ENCODE results near the gene LAPTM5. TPM values are rescaled to one million over a fixed set of nuclear protein-coding genes. Genes with fewer than 3 reads are reported as not detected.

LAPTM5 gene
- total RNA-seq, 1 experiment from 2014 or later = 0.15 TPM

DNA sequence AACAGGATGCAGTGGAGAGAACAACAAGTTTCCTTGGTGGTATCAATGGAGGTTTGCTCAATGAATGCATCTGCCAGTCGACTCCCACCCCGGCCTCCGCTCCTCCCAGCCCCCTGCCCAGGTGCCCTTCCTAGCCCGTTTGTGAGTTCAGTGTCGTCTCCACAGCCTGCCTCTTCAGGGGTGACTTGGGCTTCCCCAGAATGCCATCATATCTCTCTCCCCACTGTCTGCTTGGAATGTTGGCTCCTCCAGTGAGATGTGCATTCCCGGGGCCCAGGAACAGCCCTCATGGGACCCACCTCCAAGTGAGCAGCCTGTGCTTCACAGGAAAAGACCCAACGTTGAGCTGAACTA is 64.6 kb downstream of the LAPTM5 start:
- Histone ChIP-seq H3K9ac (ENCODE audit: extremely low read depth, insufficient read length, low read length) (no peak overlapping the region), H2BK5ac (ENCODE audit: insufficient read length, low read length) (no peak overlapping the region), H3K23me2 (ENCODE audit: insufficient read length, low read depth, low read length, poor library complexity, severe bottlenecking) (no peaks in the 10 kb centered on the region), H3K56ac (ENCODE audit: insufficient read length, low read depth, low read length) (no peak overlapping the region), H3K9me3 (ENCODE audit: control insufficient read depth, low read depth, low read length) (no peaks in the 10 kb centered on the region), H2BK20ac (ENCODE audit: low read depth, low read length, poor library complexity, severe bottlenecking) (no peak overlapping the region), H4K20me1 (ENCODE audit: control insufficient read depth, insufficient read depth, insufficient read length) (no peaks in the 10 kb centered on the region), H2BK15ac (ENCODE audit: low read depth, low read length) (no peak overlapping the region), H3K23ac (ENCODE audit: insufficient read length, low read depth, low read length) (no peak overlapping the region), H4K8ac (replicated peaks; ENCODE audit: insufficient read length, low read depth, low read length) (no peak overlapping the region), H4K5ac (ENCODE audit: insufficient read length, low read depth, low read length) (no peak overlapping the region), H2BK12ac (ENCODE audit: insufficient read length, low read depth, low read length) (no peak overlapping the region), H3K27me3 (ENCODE audit: insufficient read depth, low read length) (no peaks in the 10 kb centered on the region), H3K14ac (ENCODE audit: insufficient read depth, low read length) (0 out of 2 replicates have a peak overlapping the region, but pooled peaks have one; percentile 16), H3K4ac (ENCODE audit: low read depth, low read length) (no peak overlapping the region), H2BK120ac (ENCODE audit: low read depth, low read length, poor library complexity, severe bottlenecking) (no peak overlapping the region), H3K4me2 (ENCODE audit: insufficient read depth, insufficient read length, low read length) (no peak overlapping the region), H3K18ac (ENCODE audit: insufficient read length, low read depth, low read length) (no peak overlapping the region), H4K91ac (ENCODE audit: insufficient read length, low read depth, low read length) (no peak overlapping the region), H3K79me1 (ENCODE audit: insufficient read depth, low read depth, low read length, poor library complexity, severe bottlenecking) (no peaks in the 10 kb centered on the region), H3K79me2 (ENCODE audit: insufficient read depth, low read length) (no peaks in the 10 kb centered on the region), H3T11ph (ENCODE audit: low read length) (no peak overlapping the region), H2AFZ (ENCODE audit: low read length) (no peak overlapping the region), H3K27ac (ENCODE audit: insufficient read length, low read depth, low read length) (no peak overlapping the region), H2AK5ac (ENCODE audit: insufficient read length, low read length) (no peak overlapping the region), H3K4me1 (ENCODE audit: insufficient read depth, low read length) (peaks cover 11% of the 10 kb centered on the region; the same call in 1 of the 2 replicates)
- Mint-ChIP-seq H3K36me3 (ENCODE audit: insufficient read depth in 1 of 3, low read depth in 3 of 3) (no peaks in the 10 kb centered on the region), H3K4me1 (peaks cover 16 to 46% of the 10 kb centered on the region in 2 experiments), H3K27me3 (ENCODE audit: low read depth) (peaks cover 5% of the 10 kb centered on the region), H3K27ac (no peak overlapping the region; a peak in 2 of 7 replicates), H3K4me3 (no peak overlapping the region), H3K9me3 (no peaks in the 10 kb centered on the region)
- DNase-seq = no peak
- TF ChIP-seq, protein P1, sequence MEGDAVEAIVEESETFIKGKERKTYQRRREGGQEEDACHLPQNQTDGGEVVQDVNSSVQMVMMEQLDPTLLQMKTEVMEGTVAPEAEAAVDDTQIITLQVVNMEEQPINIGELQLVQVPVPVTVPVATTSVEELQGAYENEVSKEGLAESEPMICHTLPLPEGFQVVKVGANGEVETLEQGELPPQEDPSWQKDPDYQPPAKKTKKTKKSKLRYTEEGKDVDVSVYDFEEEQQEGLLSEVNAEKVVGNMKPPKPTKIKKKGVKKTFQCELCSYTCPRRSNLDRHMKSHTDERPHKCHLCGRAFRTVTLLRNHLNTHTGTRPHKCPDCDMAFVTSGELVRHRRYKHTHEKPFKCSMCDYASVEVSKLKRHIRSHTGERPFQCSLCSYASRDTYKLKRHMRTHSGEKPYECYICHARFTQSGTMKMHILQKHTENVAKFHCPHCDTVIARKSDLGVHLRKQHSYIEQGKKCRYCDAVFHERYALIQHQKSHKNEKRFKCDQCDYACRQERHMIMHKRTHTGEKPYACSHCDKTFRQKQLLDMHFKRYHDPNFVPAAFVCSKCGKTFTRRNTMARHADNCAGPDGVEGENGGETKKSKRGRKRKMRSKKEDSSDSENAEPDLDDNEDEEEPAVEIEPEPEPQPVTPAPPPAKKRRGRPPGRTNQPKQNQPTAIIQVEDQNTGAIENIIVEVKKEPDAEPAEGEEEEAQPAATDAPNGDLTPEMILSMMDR (conservative IDR thresholded peaks at IDR 0.05) = no peak
- WGBS (ENCODE audit: extremely low coverage, insufficient read length, low lambda C conversion rate) = no CpG with 5 or more reads among the region's 7 CpGs
